HUDEP-2 (cell line): ENCODE data around the gene GTSE1.
A peak's percentile ranks its signal among the peaks of the same experiment; 100 is the strongest.
"Not testable (repeated sequence)": the region's sequence is repeated elsewhere in the genome, so short reads cannot be mapped to it uniquely, and the experiment has no call there.

Experiments used
- DNase-seq, 76 experiments: peaks; one replicate each; lab custom pipeline; 2025; ENCODE audit not compliant: unreplicated experiment in 76 of 76; lab: John Stamatoyannopoulos, UW

Gene GTSE1, protein sequence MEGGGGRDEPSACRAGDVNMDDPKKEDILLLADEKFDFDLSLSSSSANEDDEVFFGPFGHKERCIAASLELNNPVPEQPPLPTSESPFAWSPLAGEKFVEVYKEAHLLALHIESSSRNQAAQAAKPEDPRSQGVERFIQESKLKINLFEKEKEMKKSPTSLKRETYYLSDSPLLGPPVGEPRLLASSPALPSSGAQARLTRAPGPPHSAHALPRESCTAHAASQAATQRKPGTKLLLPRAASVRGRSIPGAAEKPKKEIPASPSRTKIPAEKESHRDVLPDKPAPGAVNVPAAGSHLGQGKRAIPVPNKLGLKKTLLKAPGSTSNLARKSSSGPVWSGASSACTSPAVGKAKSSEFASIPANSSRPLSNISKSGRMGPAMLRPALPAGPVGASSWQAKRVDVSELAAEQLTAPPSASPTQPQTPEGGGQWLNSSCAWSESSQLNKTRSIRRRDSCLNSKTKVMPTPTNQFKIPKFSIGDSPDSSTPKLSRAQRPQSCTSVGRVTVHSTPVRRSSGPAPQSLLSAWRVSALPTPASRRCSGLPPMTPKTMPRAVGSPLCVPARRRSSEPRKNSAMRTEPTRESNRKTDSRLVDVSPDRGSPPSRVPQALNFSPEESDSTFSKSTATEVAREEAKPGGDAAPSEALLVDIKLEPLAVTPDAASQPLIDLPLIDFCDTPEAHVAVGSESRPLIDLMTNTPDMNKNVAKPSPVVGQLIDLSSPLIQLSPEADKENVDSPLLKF

DNA sequence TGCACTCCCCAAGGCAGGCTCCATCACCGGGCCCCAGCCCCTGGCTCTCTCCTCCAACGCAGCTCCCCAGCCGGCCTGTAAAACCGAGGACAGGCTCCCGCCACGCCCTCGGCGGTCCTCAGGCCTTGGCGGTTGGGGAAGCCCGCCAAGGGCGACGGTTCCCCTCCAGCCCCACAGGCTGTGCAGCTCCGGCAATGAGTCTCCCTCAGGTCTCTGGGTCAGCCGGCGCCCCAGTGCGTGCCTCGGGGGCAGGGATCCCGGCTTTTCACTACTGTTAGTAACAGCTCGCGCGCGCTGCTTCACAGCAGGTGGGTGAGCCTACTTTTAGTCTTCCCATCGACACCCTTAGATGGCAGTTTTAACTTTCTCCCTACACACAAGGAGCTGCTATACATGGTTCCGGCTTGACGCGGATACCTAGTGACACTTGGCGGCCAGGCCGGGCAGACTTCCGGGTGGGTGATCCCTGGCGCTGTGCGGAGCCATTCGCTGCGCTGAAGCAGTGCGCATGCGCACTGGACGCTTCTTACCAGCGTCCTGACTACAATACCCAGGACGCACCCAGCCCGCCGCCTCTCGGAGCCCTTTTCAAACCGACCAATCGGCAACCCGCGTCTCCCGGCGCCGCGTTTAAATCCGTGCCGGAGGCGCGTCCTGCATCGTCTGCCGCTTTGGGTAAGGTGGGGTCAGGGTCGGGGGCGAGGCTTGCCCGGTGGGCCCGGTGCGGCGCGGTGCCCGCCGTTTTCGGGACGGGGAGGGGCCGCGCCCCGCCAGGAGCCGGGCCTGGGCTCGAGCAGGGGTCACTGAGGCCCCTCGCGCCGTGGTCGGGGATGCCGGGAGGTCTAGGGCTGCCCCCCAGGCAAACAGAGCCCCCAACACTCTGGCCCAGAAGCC lies at the start of gene GTSE1:
Gene GTSE1 (plus strand): TSS at position 614 of the 894 bp plus-strand sequence. CDS start 531 bp downstream, outside the sequence.
- peak in 75 of 76 experiments; percentile 53 to 97 (median 95) for DNase-seq

DNA sequence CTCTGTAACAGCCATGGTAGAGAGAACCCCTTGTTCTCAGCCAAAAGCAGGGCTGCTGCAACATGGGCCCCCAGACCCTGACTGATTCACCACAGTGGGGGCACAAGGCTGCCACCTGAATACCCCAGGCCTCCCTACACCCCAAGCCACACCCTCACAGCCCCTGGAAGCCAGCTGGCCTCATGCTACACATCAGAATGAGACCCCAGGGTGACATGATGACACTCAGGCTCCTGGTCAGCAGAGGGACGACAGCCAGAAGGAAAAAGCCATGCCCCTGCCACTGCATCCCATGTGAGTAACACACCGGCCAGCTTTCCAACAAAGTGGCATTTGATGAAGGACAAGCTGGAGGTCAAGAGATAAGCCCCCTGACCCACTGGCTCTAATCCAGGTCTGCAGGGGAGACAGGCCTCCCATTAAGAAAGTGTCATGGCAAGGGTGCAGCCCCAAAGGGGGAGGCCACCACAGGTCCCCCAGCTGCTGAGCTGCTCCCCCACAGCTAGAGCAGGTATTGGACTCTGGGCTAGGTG lies 49.2 kb upstream of the GTSE1 start:
- no peak for DNase-seq

DNA sequence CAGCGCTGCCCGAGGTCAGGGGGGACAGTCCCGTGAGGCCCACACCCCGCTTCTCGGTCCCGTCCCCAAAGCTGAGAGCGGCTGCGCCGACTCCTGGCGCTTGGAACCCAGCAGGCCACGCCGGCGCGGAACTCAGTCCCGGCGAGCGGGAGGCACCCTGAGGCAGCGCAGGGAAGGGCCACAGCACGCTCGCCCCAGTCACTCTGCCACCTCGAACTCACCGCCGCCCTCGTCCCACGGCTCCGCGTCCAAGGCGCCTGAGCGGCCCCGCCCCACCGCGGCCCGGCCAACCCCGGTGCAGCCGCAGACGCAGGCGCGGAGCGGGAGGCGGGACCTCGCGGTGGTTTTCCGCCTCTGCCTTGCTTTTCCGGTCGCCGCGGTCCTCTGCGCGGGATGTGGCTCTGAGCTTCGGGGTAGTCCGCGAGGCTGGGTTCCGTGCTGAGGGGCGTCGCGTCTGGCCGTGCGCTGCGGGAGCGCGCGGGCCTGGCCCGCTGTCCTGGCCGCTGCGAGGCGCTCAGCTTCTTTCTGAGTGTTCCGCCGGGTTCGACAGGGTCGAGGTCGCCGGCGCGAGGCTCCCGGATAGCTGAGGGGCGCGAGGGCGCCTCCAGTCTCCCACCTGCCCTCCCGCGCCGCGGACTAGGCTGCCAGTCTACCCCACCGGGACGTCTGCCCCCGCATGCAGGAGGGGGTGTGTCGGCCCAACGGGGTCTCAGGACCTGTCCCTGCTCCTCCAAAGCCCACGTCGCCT lies 46.5 kb upstream of the GTSE1 start, which contains the start of gene CDPF1:
Gene CDPF1 (minus strand): TSS at position 259 of the 748 bp plus-strand sequence. CDS start 2,009 bp downstream, outside the sequence.
- peak in 72 of 76 experiments; percentile 30 to 91 (median 84) for DNase-seq

DNA sequence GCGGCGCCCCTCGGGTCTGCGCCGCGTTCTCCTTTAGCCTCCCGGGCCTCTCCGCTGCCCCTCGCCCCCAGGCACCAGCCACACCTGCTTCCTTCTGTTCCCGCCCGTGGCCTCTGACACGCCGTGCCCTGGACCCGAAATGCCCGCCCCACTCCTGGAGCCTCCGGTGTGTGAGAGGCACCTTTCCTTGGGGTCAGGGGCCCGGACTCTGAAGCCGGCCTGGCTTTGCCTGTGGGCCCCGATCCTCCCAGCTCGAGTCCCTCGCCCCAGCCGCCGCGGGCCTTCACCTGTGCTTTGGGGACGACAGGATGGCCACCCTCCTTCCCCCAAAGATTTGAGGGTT lies 45.9 kb upstream of the GTSE1 start:
- peak in 2 of 76 experiments; percentile 16 to 33 for DNase-seq

DNA sequence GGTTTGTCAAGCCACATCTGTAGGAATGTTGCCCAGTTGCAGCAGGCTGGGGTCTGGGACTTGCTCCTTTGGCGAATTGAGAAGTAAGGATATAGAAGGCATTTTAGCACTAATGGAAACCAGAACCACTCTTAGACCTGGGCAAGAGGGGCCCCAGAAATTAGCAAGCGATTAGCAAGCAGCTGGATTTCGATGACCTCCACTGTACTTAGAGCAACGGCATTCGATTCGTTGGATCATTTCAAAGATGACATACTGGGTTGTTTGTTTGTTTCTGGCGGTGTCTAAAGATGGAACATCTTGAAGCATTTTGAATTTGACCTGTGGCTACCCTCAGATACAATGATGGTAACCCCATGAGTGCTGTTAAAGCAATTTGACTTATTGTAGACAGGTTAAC lies 45.4 kb upstream of the GTSE1 start:
- DNase-seq = peak in 2 of 76 experiments; percentile 32 to 44

DNA sequence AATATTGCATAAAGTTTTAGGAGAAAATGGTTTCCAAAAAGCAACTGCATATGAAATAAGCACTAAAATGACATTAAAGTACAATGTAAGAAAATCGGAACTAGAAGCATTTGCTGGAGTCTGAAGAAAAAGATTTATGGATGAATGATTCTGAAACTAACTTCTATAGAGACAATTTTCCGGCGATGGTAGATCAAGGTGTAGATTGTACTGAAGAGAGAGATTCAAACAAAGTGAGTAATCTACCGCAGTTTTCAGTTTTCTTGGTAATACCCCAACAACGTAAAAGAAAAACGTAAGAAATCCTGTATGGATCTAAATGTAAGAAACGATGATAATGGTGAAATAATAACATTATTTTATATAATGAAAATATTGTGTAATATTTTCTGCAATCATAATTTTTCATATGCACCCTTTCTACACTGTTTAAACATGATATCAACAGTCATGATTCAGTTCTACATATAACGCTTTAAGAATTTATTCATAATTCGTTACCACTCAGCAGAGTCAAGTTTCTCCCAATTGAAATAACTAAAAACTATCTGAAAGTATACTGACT lies 44.8 kb upstream of the GTSE1 start:
- no peak for DNase-seq

DNA sequence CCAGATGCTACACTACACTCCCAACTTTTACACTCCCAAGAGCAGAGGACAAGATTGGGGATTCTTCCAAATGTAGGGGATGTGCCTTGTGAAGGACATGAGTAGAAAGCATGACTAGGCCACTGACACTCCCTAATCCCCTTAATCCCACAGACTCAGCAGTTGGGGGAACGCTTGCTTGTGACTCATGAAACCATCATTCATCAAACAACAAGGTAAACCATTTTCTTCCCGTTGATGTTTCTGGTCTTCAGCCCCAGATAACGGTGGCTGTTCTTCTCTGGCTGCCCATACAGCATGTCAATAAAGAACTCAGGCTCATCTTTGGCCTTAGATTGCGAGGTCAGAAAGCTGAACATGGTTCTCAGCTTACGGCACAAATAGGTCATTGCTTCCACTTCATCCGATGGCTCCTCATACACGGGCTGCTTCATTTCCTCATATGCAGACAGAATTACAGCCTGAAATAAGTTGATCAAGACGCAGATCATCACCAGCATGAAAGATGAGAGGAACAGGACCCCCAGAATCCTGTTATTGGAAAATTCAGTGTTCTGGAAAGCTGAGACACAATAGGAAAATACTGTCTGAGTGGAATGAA lies 40.2 kb upstream of the GTSE1 start:
- no peak for DNase-seq

DNA sequence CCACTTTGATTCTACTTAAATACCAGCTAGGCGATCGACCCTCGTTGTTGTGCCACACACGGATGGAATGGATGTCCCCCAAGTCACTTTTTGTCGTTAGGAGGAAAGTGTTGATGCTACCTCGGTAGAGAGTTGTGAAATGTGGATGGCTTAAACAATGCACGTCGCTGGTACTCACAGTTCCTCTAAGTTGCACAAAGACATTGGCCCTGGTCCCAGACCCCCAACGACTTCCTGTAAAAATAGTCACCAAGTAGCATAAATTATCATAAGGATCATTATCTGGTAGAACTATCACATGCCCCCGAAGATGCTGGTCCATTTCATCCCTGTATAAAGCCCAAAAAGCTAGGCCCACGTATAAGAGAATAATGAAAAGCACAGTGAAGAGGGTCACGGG lies 37.3 kb upstream of the GTSE1 start:
- no peak for DNase-seq

DNA sequence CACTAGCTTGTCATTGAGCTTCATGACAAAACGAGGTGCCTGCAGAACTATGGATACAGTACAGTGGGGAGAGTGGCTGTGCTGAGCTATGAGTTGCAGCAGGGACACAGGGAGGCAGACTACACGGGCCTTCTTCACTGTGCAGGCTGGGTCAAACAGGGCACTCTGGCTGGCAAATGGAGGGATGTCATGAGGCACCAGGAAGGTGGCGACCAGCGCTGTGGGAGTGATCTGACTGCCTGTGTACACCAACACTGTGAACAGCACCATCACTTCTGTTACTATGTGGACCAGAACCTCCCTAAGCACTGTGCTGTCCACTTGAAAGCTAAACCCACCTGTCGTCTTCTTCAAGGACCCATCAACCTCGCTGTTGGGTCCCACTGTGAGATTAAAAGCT lies 36.6 kb upstream of the GTSE1 start:
- no peak for DNase-seq

DNA sequence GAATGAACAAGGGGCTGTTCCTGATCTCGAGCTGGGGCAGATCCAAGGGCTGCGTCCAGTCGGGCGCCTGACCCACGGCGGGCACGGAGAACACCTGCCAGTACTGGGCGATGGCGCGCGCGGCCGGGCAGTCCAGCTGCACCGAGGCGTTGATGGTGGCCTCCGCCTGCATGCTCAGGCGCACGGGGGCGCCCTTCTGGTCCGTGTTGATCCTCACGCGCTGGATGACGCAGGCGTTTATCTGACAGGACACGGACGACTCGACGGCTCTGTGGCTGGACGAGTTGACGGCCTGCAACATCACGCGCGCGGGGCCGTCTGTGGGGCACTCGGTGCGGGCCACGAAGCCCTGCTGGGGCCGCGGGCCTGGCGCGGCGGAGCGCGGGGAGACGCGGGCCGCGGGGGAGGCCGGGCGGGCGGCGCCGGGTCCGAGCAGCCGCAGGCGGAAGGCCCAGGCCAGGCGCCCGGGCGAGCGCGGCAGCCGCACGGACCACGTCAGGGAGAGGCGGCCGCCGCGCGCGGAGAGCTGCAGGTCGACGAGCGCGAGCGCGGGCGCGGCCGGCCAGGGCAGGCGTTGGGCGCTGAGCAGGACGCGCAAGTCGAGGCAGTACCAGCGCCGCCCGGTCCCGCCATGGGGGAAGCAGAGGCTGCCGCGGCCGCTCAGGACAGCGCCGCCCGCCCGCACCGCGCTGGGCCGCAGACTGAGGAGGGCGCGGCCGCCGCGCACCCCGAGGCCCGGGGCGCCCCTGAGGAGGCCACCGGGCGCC lies 34.0 kb upstream of the GTSE1 start:
- DNase-seq = peak in 28 of 76 experiments; percentile 5 to 71 (median 39)

DNA sequence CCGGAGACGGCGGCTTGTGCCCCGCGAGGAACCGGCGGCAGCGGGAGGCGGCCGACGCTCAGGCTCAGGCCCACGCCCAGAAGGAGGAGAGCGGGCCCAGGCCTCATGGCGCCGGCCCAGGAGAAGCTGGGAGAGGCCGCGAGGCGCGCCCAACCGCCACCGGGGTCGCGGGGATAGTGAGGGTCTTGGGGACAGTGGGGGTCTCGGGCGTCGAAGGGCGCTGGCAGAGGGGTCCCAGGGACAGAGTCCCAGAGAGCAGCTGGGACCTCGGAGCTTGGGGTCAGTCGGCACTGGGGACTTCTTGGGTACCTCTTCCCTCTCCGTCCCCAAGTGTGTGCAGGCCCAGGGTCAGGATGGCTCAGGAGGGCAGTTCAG lies 33.5 kb upstream of the GTSE1 start, which contains the start of gene PKDREJ:
Gene PKDREJ (minus strand): TSS at position 128 of the 375 bp plus-strand sequence. CDS start 21 bp downstream, at position 107.
- no peak for DNase-seq

DNA sequence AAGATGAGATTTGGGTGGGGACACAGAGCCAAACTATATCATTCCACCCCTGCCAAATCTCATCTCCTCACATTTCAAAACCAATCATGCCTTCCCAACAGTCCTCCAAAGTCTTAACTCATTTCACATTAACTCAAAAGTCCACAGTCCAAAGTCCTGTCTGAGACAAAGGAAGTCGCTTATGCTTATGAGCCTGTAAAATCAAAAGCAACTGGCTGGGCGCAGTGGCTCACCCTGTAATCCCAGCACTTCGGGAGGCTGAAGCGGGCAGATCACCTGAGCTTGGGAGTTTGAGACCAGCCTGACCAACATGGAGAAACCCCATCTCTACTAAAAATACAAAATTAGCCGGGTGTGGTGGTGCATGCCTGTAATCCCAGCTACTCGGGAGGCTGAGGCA lies 32.1 kb upstream of the GTSE1 start:
- not testable (repeated sequence) for DNase-seq

DNA sequence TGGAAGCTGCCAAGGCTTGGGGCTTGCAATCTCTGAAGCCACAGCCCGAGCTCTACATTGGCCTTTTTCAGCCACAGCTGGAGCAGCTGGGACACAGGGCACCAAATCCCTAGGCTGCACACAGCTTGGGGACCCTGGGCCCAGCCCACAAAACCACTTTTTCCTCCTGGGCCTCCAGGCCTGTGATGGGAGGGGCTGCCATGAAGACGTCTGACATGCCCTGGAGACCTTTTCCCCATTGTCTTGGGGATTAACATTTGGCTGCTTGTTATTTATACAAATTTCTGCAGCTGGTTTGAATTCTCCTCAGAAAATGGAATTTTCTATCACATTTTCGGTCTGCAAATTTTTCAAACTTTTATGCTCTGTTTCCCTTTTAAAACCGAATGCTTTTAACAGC lies 31.0 kb upstream of the GTSE1 start:
- DNase-seq = not testable (repeated sequence)

DNA sequence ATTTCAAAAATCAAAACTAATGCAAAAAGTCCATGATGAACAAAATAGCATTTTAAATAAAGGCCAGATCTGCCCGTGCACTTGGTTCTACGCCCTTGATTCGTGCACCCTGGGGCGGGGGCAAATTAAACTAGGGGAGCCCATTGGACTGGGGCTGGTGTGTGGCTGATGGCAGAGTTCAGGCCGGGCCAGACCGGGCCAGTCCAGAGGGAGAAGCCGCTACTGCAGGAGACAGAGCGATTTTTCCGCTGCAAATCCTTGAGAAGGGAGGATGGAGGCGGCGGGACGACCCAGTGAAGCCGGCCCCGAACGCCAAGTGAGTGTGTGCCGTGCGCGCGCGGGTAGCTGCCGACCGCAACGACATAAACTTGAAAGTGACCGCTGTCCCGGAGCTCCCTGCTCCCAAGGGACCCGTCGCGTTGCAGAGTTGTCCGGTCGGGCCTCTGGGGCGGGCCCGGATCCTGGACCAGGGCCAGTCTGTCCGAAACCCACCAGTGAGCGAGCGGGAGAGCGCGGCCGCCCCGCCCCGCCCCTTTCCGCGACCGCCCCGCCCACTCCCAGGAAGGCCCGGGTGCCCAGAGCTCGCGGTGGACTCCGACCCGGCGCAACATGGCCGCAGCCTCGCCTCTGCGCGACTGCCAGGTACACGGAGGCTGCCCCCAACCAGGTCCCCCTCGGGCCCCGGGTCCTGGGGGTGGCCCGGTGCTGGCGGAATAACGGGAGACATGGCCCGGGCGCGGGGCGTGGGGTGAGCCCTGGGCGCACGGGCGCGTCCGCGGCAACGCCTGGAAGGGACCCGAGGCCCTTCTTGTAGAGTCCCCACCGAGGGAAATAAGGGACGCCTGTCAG lies 29.0 kb upstream of the GTSE1 start, which contains the start of gene TTC38:
Gene TTC38 (plus strand): TSS at position 578 of the 849 bp plus-strand sequence. CDS start 32 bp downstream, at position 610.
- peak in 73 of 76 experiments; percentile 19 to 86 (median 69) for DNase-seq

DNA sequence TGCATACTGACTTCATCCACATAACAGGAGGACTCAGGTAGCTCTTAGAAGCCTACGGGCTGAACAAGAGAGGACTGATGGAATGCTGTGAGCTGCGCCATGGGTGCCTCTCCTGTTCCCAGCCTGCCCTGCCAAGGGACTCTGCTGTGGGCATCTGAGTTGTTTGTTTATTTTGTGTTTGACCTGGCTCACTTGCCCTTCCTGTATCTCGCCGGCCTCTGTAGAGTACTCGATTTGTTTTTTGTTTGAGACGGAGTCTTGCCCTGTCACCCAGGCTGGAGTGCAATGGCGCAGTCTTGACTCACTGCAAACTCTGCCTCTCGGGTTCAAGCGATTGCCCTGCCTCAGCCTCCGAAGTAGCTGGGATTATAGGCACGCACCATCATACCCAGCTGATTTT lies 27.1 kb upstream of the GTSE1 start:
- DNase-seq = no peak

DNA sequence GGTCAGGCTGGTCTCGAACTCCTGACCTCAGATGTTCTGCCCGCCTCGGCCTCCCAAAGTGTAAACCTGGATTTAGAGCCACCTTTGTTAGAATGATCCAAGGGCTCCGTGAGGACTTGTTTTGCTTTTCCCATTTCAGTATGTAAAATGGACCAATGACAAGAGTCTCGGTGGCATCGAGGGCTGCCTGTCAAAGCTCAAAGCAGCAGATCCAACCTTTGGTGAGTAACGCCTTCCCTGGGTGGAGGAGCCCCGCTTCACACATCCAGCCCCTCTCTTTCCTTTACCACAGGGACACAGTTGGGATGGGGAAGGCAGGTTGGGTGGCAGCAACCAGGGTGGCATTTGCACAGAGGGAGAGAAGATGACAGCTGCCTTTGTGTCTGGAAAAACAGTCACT lies 24.5 kb upstream of the GTSE1 start:
- DNase-seq = no peak

DNA sequence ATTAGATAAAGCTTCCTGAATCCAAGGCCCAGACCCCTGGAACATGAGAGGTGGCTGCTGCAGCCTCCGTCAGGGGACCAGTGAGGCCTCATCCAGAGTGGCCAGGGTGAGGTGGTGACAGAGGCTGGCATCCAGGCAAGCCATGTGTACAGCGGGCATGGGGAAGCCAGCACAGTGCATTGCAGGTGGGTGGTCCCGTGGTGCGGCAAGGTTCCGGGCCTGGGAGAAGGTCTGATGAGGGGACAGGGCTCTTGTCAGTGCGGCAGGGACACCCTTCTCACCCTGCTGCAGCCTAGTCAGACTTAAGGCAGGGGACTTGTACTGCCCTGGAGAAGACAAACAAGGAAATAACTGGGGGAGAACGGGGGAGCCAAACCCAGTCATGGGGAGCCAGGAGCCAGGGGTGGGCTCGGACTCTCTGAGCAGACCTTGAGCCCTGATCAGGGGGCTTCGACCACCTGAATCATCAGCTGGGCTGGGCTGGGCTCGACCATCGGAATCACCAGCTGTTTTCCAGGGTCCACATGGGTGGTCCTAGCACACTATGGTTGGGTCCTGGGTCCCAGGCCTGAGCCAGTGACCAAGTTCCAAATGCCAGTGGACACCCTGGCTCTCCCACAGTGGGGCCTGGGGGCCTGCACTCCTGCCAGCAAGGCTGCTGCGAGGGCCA lies 23.8 kb upstream of the GTSE1 start:
- DNase-seq = no peak
